ENCODE data around the gene SCRG1.

SCRG1 gene

DNA sequence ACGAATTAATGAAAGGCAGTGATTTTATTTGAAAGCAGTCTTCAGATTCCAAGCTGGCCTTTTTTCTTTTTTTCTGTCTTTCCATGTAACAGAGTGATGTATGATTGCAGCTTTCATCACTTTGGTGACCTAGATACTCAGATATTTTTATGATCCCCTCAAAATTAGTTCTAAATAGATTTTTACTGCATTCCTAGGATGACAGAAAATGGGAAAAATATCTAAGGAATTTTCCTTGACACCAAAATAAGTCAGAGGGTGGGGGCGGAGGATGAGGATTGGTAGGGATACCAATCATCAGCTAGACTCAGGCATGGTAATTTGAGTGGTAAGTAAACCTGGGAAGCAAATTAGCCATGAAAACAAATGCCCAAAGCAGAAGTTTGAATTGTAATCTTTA lies 52.8 kb downstream of the SCRG1 start:
- Histone ChIP-seq H3K4me1 (ENCODE audit: insufficient read depth, low read length) (peaks cover 13% of the 10 kb centered on the region), H3K4me3 (ENCODE audit: low read length) (no peak overlapping the region), H3K27me3 (ENCODE audit: insufficient read depth, low read length) (no peaks in the 10 kb centered on the region), H3K36me3 (ENCODE audit: insufficient read depth, low read depth, low read length) (no peaks in the 10 kb centered on the region), H3K9ac (ENCODE audit: low read depth, low read length) (no peak overlapping the region), H3K27ac (ENCODE audit: low read length) (no peak overlapping the region), H3K9me3 (ENCODE audit: insufficient read depth, low read depth, low read length) (no peaks in the 10 kb centered on the region)

DNA sequence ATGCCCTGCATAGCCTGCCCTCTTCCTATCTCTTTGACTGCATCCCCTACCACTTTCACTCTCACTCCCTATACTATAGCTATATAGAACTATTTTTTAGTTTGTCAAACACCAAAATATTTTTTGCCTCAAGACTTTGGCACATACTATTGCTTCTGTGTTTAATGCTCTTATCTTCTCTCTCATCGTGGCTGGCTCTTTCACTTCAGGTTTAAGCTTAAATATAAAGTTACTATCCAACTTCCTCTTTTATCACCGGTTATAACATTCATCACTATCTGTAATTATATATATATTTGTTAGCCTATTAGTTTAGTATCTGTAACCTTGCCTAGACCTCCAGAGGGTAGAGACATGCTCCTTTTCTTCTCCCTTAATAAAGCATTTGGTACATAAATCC lies 53.3 kb downstream of the SCRG1 start:
- Histone ChIP-seq H3K36me3 (ENCODE audit: insufficient read depth, low read depth, low read length) (no peaks in the 10 kb centered on the region), H3K4me3 (ENCODE audit: low read length) (no peak overlapping the region), H3K9ac (ENCODE audit: low read depth, low read length) (no peak overlapping the region), H3K9me3 (ENCODE audit: insufficient read depth, low read depth, low read length) (no peaks in the 10 kb centered on the region), H3K27me3 (ENCODE audit: insufficient read depth, low read length) (no peaks in the 10 kb centered on the region), H3K4me1 (ENCODE audit: insufficient read depth, low read length) (peaks cover 13% of the 10 kb centered on the region), H3K27ac (ENCODE audit: low read length) (no peak overlapping the region)

DNA sequence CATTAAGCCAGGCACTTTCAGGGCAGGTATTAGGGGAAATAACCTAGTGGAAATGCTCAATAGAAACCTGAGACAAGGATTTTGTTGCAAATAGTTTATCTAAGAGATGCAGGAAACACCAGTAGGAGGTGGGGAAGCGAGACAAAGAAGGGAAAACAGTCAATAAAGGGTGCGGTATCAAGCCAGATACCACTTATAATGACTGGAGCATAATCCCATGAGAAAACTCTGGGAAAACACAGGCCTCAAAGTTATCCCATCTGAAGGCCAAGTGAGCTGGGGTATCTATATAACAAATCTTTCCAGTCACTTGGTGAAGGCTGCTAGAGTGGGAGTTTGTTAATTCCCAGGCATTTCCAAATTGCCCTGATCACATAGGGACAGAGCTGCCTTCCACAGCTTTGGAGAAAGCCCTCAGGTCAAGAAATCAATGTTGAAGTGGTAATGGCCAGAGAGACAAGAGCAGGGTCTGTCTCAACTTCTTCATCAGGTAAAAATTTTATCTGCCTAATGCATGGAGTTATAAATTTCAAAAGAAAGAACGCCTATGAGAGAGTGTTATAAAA lies 55.0 kb downstream of the SCRG1 start:
- Histone ChIP-seq H3K9me3 (ENCODE audit: insufficient read depth, low read depth, low read length) (no peaks in the 10 kb centered on the region), H3K27me3 (ENCODE audit: insufficient read depth, low read length) (no peaks in the 10 kb centered on the region), H3K4me1 (ENCODE audit: insufficient read depth, low read length) (peaks cover 13% of the 10 kb centered on the region), H3K9ac (ENCODE audit: low read depth, low read length) (peak overlapping the region; percentile 20; the same call in 1 of the 2 replicates), H3K4me3 (ENCODE audit: low read length) (peak overlapping the region; percentile 36), H3K27ac (ENCODE audit: low read length) (no peak overlapping the region), H3K36me3 (ENCODE audit: insufficient read depth, low read depth, low read length) (no peaks in the 10 kb centered on the region)

DNA sequence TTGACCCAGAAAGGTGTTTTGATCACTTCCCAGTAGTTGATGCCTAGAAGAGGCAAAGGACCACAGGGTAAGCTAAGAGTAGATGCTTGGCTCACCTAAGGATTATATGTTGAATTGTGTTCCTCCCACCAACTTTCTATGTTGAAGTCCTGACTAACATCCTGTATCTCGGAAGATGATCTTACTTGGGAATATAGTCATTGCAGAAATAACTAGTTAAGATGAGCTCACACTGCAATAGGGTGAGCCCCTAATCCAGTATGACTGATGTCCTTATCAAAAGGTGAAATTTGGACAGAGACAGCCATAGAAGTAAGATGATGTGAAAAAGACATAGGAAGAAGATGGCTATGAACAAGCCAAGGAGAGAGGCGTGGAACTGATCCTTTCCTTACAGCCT lies 61.5 kb downstream of the SCRG1 start:
- H3K27me3 ChIP-seq (ENCODE audit: insufficient read depth, low read length): 0 out of 2 replicates have a peak, but pooled peaks cover 5% of the 10 kb centered on the region
- H3K4me3 ChIP-seq (ENCODE audit: low read length): no peak overlapping the region
- peaks cover 10% of the 10 kb centered on the region for H3K36me3 ChIP-seq (ENCODE audit: insufficient read depth, low read depth, low read length)
- H3K4me1 ChIP-seq (ENCODE audit: insufficient read depth, low read length): peaks cover 11% of the 10 kb centered on the region; the same call in 1 of the 2 replicates
- no peaks in the 10 kb centered on the region for H3K9me3 ChIP-seq (ENCODE audit: insufficient read depth, low read depth, low read length)
- H3K27ac ChIP-seq (ENCODE audit: low read length): no peak overlapping the region
- no peak overlapping the region for H3K9ac ChIP-seq (ENCODE audit: low read depth, low read length)

DNA sequence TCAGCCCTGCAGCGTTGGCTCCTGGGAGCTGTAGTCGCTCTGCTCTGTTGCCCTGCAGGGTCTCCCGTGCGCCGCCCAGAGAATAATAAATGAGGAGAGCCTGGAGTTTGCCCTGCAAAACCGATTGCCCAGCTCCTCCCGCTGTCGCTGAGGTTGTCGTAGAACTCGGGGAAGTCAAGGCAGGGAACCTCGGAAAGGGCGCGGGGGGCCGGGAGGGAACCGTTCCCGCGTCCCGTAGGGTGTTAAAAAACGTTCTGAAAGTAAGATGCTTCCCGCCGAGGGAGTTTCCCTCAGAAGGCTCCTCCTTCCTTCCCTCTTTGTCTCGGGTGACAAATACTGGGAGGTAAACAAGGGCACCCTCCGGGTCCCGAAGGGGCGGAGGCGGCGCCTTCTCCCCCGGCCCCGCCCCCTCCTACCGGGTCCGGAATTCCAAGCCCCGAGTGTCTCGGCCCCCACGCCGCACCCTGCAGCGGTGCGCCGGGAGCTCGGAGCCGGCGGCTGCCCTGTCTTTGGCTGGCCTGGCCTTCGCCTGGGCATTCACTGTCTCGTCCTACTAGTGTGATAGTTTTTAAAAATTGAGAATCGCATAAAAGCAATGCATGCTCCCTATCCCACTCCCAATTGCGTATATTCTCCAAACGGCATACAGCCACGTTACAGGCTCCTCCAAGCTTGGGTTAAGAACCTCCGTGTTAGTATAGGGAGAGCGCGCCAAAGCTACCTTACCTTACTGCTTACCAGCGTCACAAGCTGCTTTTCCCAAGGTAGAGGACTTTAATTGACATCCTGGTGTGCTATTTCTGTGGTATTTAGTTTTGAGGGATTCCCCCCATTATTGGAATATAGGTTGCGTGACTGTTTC lies 63.8 kb downstream of the SCRG1 start:
- Histone ChIP-seq H3K9me3 (ENCODE audit: insufficient read depth, low read depth, low read length) (no peaks in the 10 kb centered on the region), H3K9ac (ENCODE audit: low read depth, low read length) (peak overlapping the region; percentile 91), H3K4me3 (ENCODE audit: low read length) (peak overlapping the region; percentile 96), H3K36me3 (ENCODE audit: insufficient read depth, low read depth, low read length) (peaks cover 33% of the 10 kb centered on the region), H3K27ac (ENCODE audit: low read length) (peak overlapping the region; percentile 36), H3K4me1 (ENCODE audit: insufficient read depth, low read length) (peaks cover 16% of the 10 kb centered on the region; the same call in 1 of the 2 replicates), H3K27me3 (ENCODE audit: insufficient read depth, low read length) (0 out of 2 replicates have a peak, but pooled peaks cover 5% of the 10 kb centered on the region)

All from iPS-20b (cell line).